Measurements from ENCODE around the gene TNRC18.

Gene TNRC18

GRCh38 chr7:5439572-5440496 lies 16.2 kb upstream of the TNRC18 start:
- Mint-ChIP-seq H3K9me3 (peaks cover under 1% of the 10 kb centered on the region), H3K27me3 (ENCODE audit: low read depth) (no peaks in the 10 kb centered on the region), H3K4me3 (no peak overlapping the region), H3K36me3 (ENCODE audit: low read depth) (peaks cover 2% of the 10 kb centered on the region), H3K27ac (no peak overlapping the region), H3K4me1 (ENCODE audit: low read depth) (no peaks in the 10 kb centered on the region)

GRCh38 chr7:5439209-5439571 lies 15.6 kb upstream of the TNRC18 start:
- Mint-ChIP-seq H3K36me3 (ENCODE audit: low read depth) (peaks cover 2% of the 10 kb centered on the region), H3K4me1 (ENCODE audit: low read depth) (no peaks in the 10 kb centered on the region), H3K9me3 (peaks cover 7% of the 10 kb centered on the region), H3K4me3 (no peak overlapping the region), H3K27me3 (ENCODE audit: low read depth) (peaks cover 4% of the 10 kb centered on the region), H3K27ac (no peak overlapping the region)

- Mint-ChIP-seq H3K36me3 (ENCODE audit: low read depth) (peaks cover 2% of the 10 kb centered on the region), H3K9me3 (peaks cover 11% of the 10 kb centered on the region), H3K27ac (no peak overlapping the region), H3K4me1 (ENCODE audit: low read depth) (no peaks in the 10 kb centered on the region), H3K27me3 (ENCODE audit: low read depth) (peaks cover 8% of the 10 kb centered on the region), H3K4me3 (no peak overlapping the region)
Observed at GRCh38 chr7:5437987-5438386, 14.4 kb upstream of the TNRC18 start.

GRCh38 chr7:5437348-5437892 lies 13.8 kb upstream of the TNRC18 start:
- H3K4me1 Mint-ChIP-seq (ENCODE audit: low read depth) = no peaks in the 10 kb centered on the region
- H3K36me3 Mint-ChIP-seq (ENCODE audit: low read depth) = peaks cover 2% of the 10 kb centered on the region
- H3K9me3 Mint-ChIP-seq = peaks cover 11% of the 10 kb centered on the region
- no peak overlapping the region for H3K27ac Mint-ChIP-seq
- H3K4me3 Mint-ChIP-seq = no peak overlapping the region
- peaks cover 12% of the 10 kb centered on the region for H3K27me3 Mint-ChIP-seq (ENCODE audit: low read depth)

GRCh38 chr7:5436003-5436678 lies 12.5 kb upstream of the TNRC18 start:
- Mint-ChIP-seq H3K27ac (no peak overlapping the region), H3K4me3 (no peak overlapping the region), H3K4me1 (ENCODE audit: low read depth) (no peaks in the 10 kb centered on the region), H3K27me3 (ENCODE audit: low read depth) (peaks cover 24% of the 10 kb centered on the region), H3K9me3 (peaks cover 11% of the 10 kb centered on the region), H3K36me3 (ENCODE audit: low read depth) (peaks cover 2% of the 10 kb centered on the region)

GRCh38 chr7:5435291-5436002 lies 11.8 kb upstream of the TNRC18 start:
- Mint-ChIP-seq H3K27ac (no peak overlapping the region), H3K4me1 (ENCODE audit: low read depth) (no peaks in the 10 kb centered on the region), H3K36me3 (ENCODE audit: low read depth) (peaks cover 2% of the 10 kb centered on the region), H3K9me3 (peaks cover 11% of the 10 kb centered on the region), H3K4me3 (no peak overlapping the region), H3K27me3 (ENCODE audit: low read depth) (peaks cover 28% of the 10 kb centered on the region)

GRCh38 chr7:5433181-5433580 lies 9.5 kb upstream of the TNRC18 start:
- Mint-ChIP-seq H3K27me3 (ENCODE audit: low read depth) (peaks cover 50% of the 10 kb centered on the region), H3K4me1 (ENCODE audit: low read depth) (peaks cover 8% of the 10 kb centered on the region), H3K36me3 (ENCODE audit: low read depth) (peaks cover 2% of the 10 kb centered on the region), H3K27ac (no peak overlapping the region), H3K9me3 (peaks cover 11% of the 10 kb centered on the region), H3K4me3 (no peak overlapping the region)

- Mint-ChIP-seq H3K4me1 (ENCODE audit: low read depth) (peaks cover 8% of the 10 kb centered on the region), H3K36me3 (ENCODE audit: low read depth) (peaks cover 2% of the 10 kb centered on the region), H3K27ac (no peak overlapping the region), H3K4me3 (no peak overlapping the region), H3K9me3 (peaks cover 11% of the 10 kb centered on the region), H3K27me3 (ENCODE audit: low read depth) (peaks cover 50% of the 10 kb centered on the region)
Observed at GRCh38 chr7:5432691-5433090, 9.1 kb upstream of the TNRC18 start.

- Mint-ChIP-seq H3K4me3 (no peak overlapping the region), H3K9me3 (peaks cover 11% of the 10 kb centered on the region), H3K27ac (no peak overlapping the region), H3K27me3 (ENCODE audit: low read depth) (peaks cover 61% of the 10 kb centered on the region), H3K36me3 (ENCODE audit: low read depth) (peaks cover 3% of the 10 kb centered on the region), H3K4me1 (ENCODE audit: low read depth) (peaks cover 11% of the 10 kb centered on the region)
Observed at GRCh38 chr7:5431560-5432015, 8.0 kb upstream of the TNRC18 start.

- no peak overlapping the region for H3K4me3 Mint-ChIP-seq
- H3K9me3 Mint-ChIP-seq = peaks cover 11% of the 10 kb centered on the region
- peaks cover 13% of the 10 kb centered on the region for H3K4me1 Mint-ChIP-seq (ENCODE audit: low read depth)
- peaks cover 69% of the 10 kb centered on the region for H3K27me3 Mint-ChIP-seq (ENCODE audit: low read depth)
- no peak overlapping the region for H3K27ac Mint-ChIP-seq
- H3K36me3 Mint-ChIP-seq (ENCODE audit: low read depth) = peaks cover 3% of the 10 kb centered on the region
Observed at GRCh38 chr7:5430612-5430947, 6.9 kb upstream of the TNRC18 start.

GRCh38 chr7:5429857-5430611 lies 6.4 kb upstream of the TNRC18 start:
- Mint-ChIP-seq H3K27me3 (ENCODE audit: low read depth) (peaks cover 74% of the 10 kb centered on the region), H3K4me1 (ENCODE audit: low read depth) (peaks cover 17% of the 10 kb centered on the region), H3K9me3 (peaks cover 11% of the 10 kb centered on the region), H3K36me3 (ENCODE audit: low read depth) (peaks cover 3% of the 10 kb centered on the region), H3K4me3 (peak overlapping the region; percentile 4), H3K27ac (peak overlapping the region; percentile 49)

- H3K4me3 Mint-ChIP-seq = peak overlapping the region; percentile 4
- H3K4me1 Mint-ChIP-seq (ENCODE audit: low read depth) = peaks cover 20% of the 10 kb centered on the region
- H3K36me3 Mint-ChIP-seq (ENCODE audit: low read depth) = peaks cover 3% of the 10 kb centered on the region
- H3K9me3 Mint-ChIP-seq = peaks cover 6% of the 10 kb centered on the region
- peak overlapping the region; percentile 49 for H3K27ac Mint-ChIP-seq
- peaks cover 78% of the 10 kb centered on the region for H3K27me3 Mint-ChIP-seq (ENCODE audit: low read depth)
Observed at GRCh38 chr7:5429253-5429856, 5.7 kb upstream of the TNRC18 start.

GRCh38 chr7:5428478-5429252 lies 5.0 kb upstream of the TNRC18 start:
- Mint-ChIP-seq H3K27me3 (ENCODE audit: low read depth) (peaks cover 82% of the 10 kb centered on the region), H3K4me1 (ENCODE audit: low read depth) (peaks cover 21% of the 10 kb centered on the region), H3K27ac (no peak overlapping the region), H3K9me3 (peaks cover 4% of the 10 kb centered on the region), H3K4me3 (no peak overlapping the region), H3K36me3 (ENCODE audit: low read depth) (peaks cover 3% of the 10 kb centered on the region)
